Pancreas (tissue), 10 donors: ENCODE data around the gene MOBP. TPM values are rescaled to one million over a fixed set of nuclear protein-coding genes. Genes with fewer than 3 reads are reported as not detected.

Source experiments
- ATAC-seq, 4 donors: fragments of 200-7000 bp; cut with Tn5 transposase; one replicate each; pipeline versions ENCODE4 v1.8.0 to v1.9.1; 2020; ENCODE audit warnings: mild to moderate bottlenecking in 4 of 4, moderate library complexity in 4 of 4
- DNase-seq, 6 donors: peaks; one replicate each; pipeline ENCODE4 v3.0.0-alpha.2; 2020
- FAIRE-seq: peaks from 2 replicates; lab custom pipeline; 2012; peaks lifted over from hg19 to GRCh38; lab: Jason Lieb, UNC
- H3K27ac ChIP-seq, 4 donors: fragments of 200-600 bp; sonication (generic); 1 replicate in 3 of 4; 2 replicates in 1 of 4; pipeline versions ENCODE4 v1.5.0 to v1.8.0; 2020
- H3K27me3 ChIP-seq, 4 donors: fragments of 200-600 bp; one replicate each; pipeline ENCODE4 v1.8.0; 2021
- H3K36me3 ChIP-seq, 3 donors: fragments of 200-600 bp; sonication (generic) in 1 of 3; one replicate each; pipeline versions ENCODE4 v1.5.0 to v1.8.0; 2020 to 2021
- H3K4me1 ChIP-seq, 3 donors: fragments of 200-600 bp; one replicate each; pipeline ENCODE4 v1.8.0; 2021
- H3K4me3 ChIP-seq, 4 donors: fragments of 200-600 bp; sonication (generic) in 2 of 4; one replicate each; pipeline versions ENCODE4 v1.5.0 to v1.8.0; 2020 to 2021
- H3K9me3 ChIP-seq, 4 donors: fragments of 200-600 bp; one replicate each; pipeline ENCODE4 v1.8.0; 2021
- WGBS, 2 donors: extraction: QIAGEN DNeasy Blood & Tissue Kit; methylation state at CpG; one replicate each; pipeline ENCODE4 v1.1.7; 2013; 5-methylcytosine and 5-hydroxymethylcytosine counted together
- intact Hi-C, 3 donors: fragments of 100-400 bp; cut with DNase I; formaldehyde crosslinking; loops; one replicate each; pipeline versions ENCODE4 v1.11.1 to v1.14.2; 2022
- polyA plus RNA-seq, 2 donors: library from polyadenylated mRNA; stranded (reverse); fragments of 200-250 nt; gene quantifications; one replicate each; pipeline ENCODE4 v1.2.3, GENCODE V29; 2013
- total RNA-seq, 6 donors: library from RNA; stranded (reverse); fragmentation: NEBNext Ultra II Directional in 4 of 6; extraction: Animal tissue kit (Norgen Biotek cat#: 25700) in 4 of 6; gene quantifications; one replicate each; pipeline versions ENCODE4 v1.2.1 to v1.2.4, GENCODE V29; 2021 to 2023
- TF ChIP-seq, protein P1 (sequence below), 4 donors: fragments of 200-600 bp; sonication (generic) in 3 of 4; IDR thresholded peaks; one replicate each; pipeline versions ENCODE4 v1.5.0 to v1.8.0; 2021; ENCODE audit warnings: antibody characterized with exemption in 4 of 4
- donor health status: healthy with polysubstance abuse.
- donor health status: DM: no; HTN: no; CAD: no; lungs with moderate emphysema.
- donor health status: DM: no; HTN: no; CAD: no.
- donor health status: control.
- donor health status: control.
- donor health status: Bipolar disorder and iron deficiency.
- donor health status: DM: yes; HTN: yes; CAD: no.
- donor health status: DM: no; HTN: no; CAD: no.
- donor health status: DM: no; HTN: no; CAD: no.
- donor health status: DM: yes; HTN: yes; CAD: no.

Gene MOBP
- total and polyA plus RNA-seq, 8 donors: not detected

- intact Hi-C loops: no loop called here
- Histone ChIP-seq H3K36me3 (no peaks in the 10 kb centered on the region), H3K9me3 (no peaks in the 10 kb centered on the region), H3K4me3 (no peak overlapping the region), H3K27me3 (no peaks in the 10 kb centered on the region), H3K4me1 (no peaks in the 10 kb centered on the region), H3K27ac (no peak overlapping the region)
- 82 to 94% methylated on average over 4 of the region's 4 CpGs for WGBS, 2 donors
- ATAC-seq: no peak
- no peak for FAIRE-seq
- TF ChIP-seq, protein P1, sequence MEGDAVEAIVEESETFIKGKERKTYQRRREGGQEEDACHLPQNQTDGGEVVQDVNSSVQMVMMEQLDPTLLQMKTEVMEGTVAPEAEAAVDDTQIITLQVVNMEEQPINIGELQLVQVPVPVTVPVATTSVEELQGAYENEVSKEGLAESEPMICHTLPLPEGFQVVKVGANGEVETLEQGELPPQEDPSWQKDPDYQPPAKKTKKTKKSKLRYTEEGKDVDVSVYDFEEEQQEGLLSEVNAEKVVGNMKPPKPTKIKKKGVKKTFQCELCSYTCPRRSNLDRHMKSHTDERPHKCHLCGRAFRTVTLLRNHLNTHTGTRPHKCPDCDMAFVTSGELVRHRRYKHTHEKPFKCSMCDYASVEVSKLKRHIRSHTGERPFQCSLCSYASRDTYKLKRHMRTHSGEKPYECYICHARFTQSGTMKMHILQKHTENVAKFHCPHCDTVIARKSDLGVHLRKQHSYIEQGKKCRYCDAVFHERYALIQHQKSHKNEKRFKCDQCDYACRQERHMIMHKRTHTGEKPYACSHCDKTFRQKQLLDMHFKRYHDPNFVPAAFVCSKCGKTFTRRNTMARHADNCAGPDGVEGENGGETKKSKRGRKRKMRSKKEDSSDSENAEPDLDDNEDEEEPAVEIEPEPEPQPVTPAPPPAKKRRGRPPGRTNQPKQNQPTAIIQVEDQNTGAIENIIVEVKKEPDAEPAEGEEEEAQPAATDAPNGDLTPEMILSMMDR (IDR thresholded peaks at IDR 0.05): no peak
- DNase-seq: no peak
These were observed 592 bp downstream of the MOBP start for GRCh38 chr3:39468108-39468436.

DNA sequence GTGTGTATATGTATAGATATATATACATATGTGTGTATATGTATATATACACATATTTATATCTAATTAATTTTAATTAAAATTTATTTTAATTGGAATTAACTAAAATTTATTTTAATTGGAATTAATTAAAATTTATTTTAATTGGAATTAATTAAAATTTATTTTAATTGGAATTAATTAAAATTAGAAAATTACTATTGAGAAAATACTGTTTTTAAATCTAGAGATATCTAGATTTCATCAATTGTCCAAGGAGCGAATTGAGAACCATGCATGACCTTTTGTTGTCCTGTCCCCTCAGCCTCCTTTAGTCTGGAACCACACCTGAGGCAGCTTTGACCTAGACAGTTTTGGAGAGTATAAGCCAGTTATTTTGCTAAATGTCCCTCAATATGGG, 1.8 kb downstream of the MOBP start:
- H3K27ac ChIP-seq: no peak overlapping the region
- DNase-seq (no peak), FAIRE-seq (no peak), ATAC-seq (no peak)
- H3K27me3 ChIP-seq: no peaks in the 10 kb centered on the region
- H3K9me3 ChIP-seq: no peaks in the 10 kb centered on the region
- no peaks in the 10 kb centered on the region for H3K4me1 ChIP-seq
- no peaks in the 10 kb centered on the region for H3K36me3 ChIP-seq
- TF ChIP-seq, protein P1 (IDR thresholded peaks at IDR 0.05): no peak
- intact Hi-C loops: no loop called here
- WGBS, 2 donors: 77 to 84% methylated on average over 1 of the region's 1 CpG
- no peak overlapping the region for H3K4me3 ChIP-seq

- Histone ChIP-seq H3K27me3 (no peaks in the 10 kb centered on the region), H3K4me3 (no peak overlapping the region), H3K27ac (no peak overlapping the region), H3K36me3 (no peaks in the 10 kb centered on the region), H3K4me1 (no peaks in the 10 kb centered on the region), H3K9me3 (no peaks in the 10 kb centered on the region)
- WGBS, 2 donors: 55 to 66% methylated on average over 6 of the region's 6 CpGs
- FAIRE-seq (no peak), ATAC-seq (no peak), DNase-seq (no peak)
- TF ChIP-seq, protein P1 (IDR thresholded peaks at IDR 0.05): no peak
- intact Hi-C loops: no loop called here
These were observed 2.5 kb downstream of the MOBP start for GRCh38 chr3:39469945-39470344.

DNA sequence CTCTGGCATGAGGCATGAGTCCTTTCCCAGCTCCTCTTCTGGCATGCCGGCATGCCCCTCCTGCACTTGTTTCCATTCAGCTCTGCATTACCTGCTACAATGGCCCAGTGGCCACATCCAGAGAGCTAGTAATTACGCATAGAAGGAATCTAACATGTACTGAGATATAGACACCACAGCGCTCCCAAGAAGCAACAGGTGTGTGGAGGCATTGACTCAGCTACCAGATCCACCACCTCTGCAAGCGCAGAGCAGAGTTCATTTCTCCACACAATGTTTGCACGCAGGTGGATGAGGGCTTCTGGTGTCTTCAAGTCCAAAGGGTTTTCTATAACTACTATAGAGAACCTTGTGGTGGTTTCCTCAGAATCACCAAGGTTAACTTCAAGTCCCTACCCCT, 4.2 kb downstream of the MOBP start:
- Histone ChIP-seq H3K9me3 (no peaks in the 10 kb centered on the region), H3K4me3 (no peak overlapping the region), H3K4me1 (no peaks in the 10 kb centered on the region), H3K27me3 (no peaks in the 10 kb centered on the region), H3K36me3 (no peaks in the 10 kb centered on the region), H3K27ac (no peak overlapping the region)
- FAIRE-seq (no peak), DNase-seq (no peak), ATAC-seq (no peak)
- 82 to 86% methylated on average over 5 of the region's 5 CpGs for WGBS, 2 donors
- TF ChIP-seq, protein P1 (IDR thresholded peaks at IDR 0.05): no peak
- intact Hi-C loops: no loop called here

GRCh38 chr3:39473452-39474125, 6.1 kb downstream of the MOBP start:
- no peaks in the 10 kb centered on the region for H3K27me3 ChIP-seq
- no peak overlapping the region for H3K4me3 ChIP-seq
- FAIRE-seq (no peak), DNase-seq (no peak), ATAC-seq (no peak)
- TF ChIP-seq, protein P1 (IDR thresholded peaks at IDR 0.05): no peak
- H3K4me1 ChIP-seq: no peaks in the 10 kb centered on the region
- intact Hi-C loops: no loop called here
- H3K9me3 ChIP-seq: no peaks in the 10 kb centered on the region
- WGBS, 2 donors: 78 to 80% methylated on average over 4 of the region's 4 CpGs
- H3K27ac ChIP-seq: no peak overlapping the region
- H3K36me3 ChIP-seq: no peaks in the 10 kb centered on the region
